Measurements from ENCODE around the gene MEGF6.
A peak's percentile ranks its signal among the peaks of the same experiment; 100 is the strongest.

Gene MEGF6

GRCh38 chr1:3542676-3543075 is 68.6 kb downstream of the MEGF6 start:
- Mint-ChIP-seq H3K4me3 (no peak overlapping the region), H3K27ac (no peak overlapping the region), H3K4me1 (no peaks in the 10 kb centered on the region)

GRCh38 chr1:3541936-3542335 is 69.4 kb downstream of the MEGF6 start:
- no peaks in the 10 kb centered on the region for H3K4me1 Mint-ChIP-seq
- H3K27me3 Mint-ChIP-seq, result no peaks in the 10 kb centered on the region
- H3K27ac Mint-ChIP-seq, result no peak overlapping the region
- no peaks in the 10 kb centered on the region for H3K9me3 Mint-ChIP-seq
- H3K4me3 Mint-ChIP-seq, result no peak overlapping the region
- H3K36me3 Mint-ChIP-seq, result no peaks in the 10 kb centered on the region

More at GRCh38 chr1:3542676-3543075, 68.6 kb downstream of the MEGF6 start:
- no peaks in the 10 kb centered on the region for H3K9me3 Mint-ChIP-seq
- H3K27me3 Mint-ChIP-seq, result no peaks in the 10 kb centered on the region
- no peaks in the 10 kb centered on the region for H3K36me3 Mint-ChIP-seq

GRCh38 chr1:3541465-3541864 is 69.8 kb downstream of the MEGF6 start:
- no peak overlapping the region for H3K4me3 Mint-ChIP-seq
- no peaks in the 10 kb centered on the region for H3K36me3 Mint-ChIP-seq
- no peaks in the 10 kb centered on the region for H3K27me3 Mint-ChIP-seq
- no peak overlapping the region for H3K27ac Mint-ChIP-seq
- H3K4me1 Mint-ChIP-seq, result no peaks in the 10 kb centered on the region
- no peaks in the 10 kb centered on the region for H3K9me3 Mint-ChIP-seq

- H3K36me3 Mint-ChIP-seq, result no peaks in the 10 kb centered on the region
- H3K27ac Mint-ChIP-seq, result no peak overlapping the region
- no peak overlapping the region for H3K4me3 Mint-ChIP-seq
- H3K4me1 Mint-ChIP-seq, result no peaks in the 10 kb centered on the region
- H3K9me3 Mint-ChIP-seq, result no peaks in the 10 kb centered on the region
- no peaks in the 10 kb centered on the region for H3K27me3 Mint-ChIP-seq
These were observed 70.4 kb downstream of the MEGF6 start for GRCh38 chr1:3540876-3541275.

GRCh38 chr1:3539707-3540425 is 71.4 kb downstream of the MEGF6 start:
- H3K4me1 Mint-ChIP-seq, result no peaks in the 10 kb centered on the region
- no peak overlapping the region for H3K27ac Mint-ChIP-seq
- no peaks in the 10 kb centered on the region for H3K36me3 Mint-ChIP-seq
- no peak overlapping the region for H3K4me3 Mint-ChIP-seq
- H3K27me3 Mint-ChIP-seq, result no peaks in the 10 kb centered on the region
- H3K9me3 Mint-ChIP-seq, result no peaks in the 10 kb centered on the region

GRCh38 chr1:3537359-3537758 is 73.9 kb downstream of the MEGF6 start:
- Mint-ChIP-seq H3K4me1 (no peaks in the 10 kb centered on the region), H3K36me3 (no peaks in the 10 kb centered on the region), H3K9me3 (no peaks in the 10 kb centered on the region), H3K27ac (no peak overlapping the region), H3K4me3 (no peak overlapping the region), H3K27me3 (no peaks in the 10 kb centered on the region)

GRCh38 chr1:3536420-3537195 is 74.7 kb downstream of the MEGF6 start:
- Mint-ChIP-seq H3K27me3 (no peaks in the 10 kb centered on the region), H3K36me3 (no peaks in the 10 kb centered on the region), H3K4me1 (peaks cover under 1% of the 10 kb centered on the region), H3K27ac (no peak overlapping the region), H3K9me3 (no peaks in the 10 kb centered on the region), H3K4me3 (no peak overlapping the region)

GRCh38 chr1:3535732-3536131 is 75.6 kb downstream of the MEGF6 start:
- H3K36me3 Mint-ChIP-seq, result no peaks in the 10 kb centered on the region
- no peak overlapping the region for H3K4me3 Mint-ChIP-seq
- no peaks in the 10 kb centered on the region for H3K9me3 Mint-ChIP-seq
- no peak overlapping the region for H3K27ac Mint-ChIP-seq
- H3K27me3 Mint-ChIP-seq, result no peaks in the 10 kb centered on the region
- H3K4me1 Mint-ChIP-seq, result peaks cover 4% of the 10 kb centered on the region

GRCh38 chr1:3534803-3535637 is 76.3 kb downstream of the MEGF6 start:
- Mint-ChIP-seq H3K9me3 (no peaks in the 10 kb centered on the region), H3K27ac (no peak overlapping the region), H3K4me3 (no peak overlapping the region), H3K36me3 (no peaks in the 10 kb centered on the region), H3K27me3 (no peaks in the 10 kb centered on the region), H3K4me1 (peaks cover 8% of the 10 kb centered on the region)

- Mint-ChIP-seq H3K4me3 (no peak overlapping the region), H3K36me3 (no peaks in the 10 kb centered on the region), H3K27me3 (no peaks in the 10 kb centered on the region), H3K9me3 (no peaks in the 10 kb centered on the region), H3K27ac (no peak overlapping the region), H3K4me1 (peaks cover 16% of the 10 kb centered on the region)
These were observed 78.0 kb downstream of the MEGF6 start for GRCh38 chr1:3533067-3534048.

- no peaks in the 10 kb centered on the region for H3K27me3 Mint-ChIP-seq
- H3K9me3 Mint-ChIP-seq, result no peaks in the 10 kb centered on the region
- peaks cover 18% of the 10 kb centered on the region for H3K4me1 Mint-ChIP-seq
- no peak overlapping the region for H3K27ac Mint-ChIP-seq
- H3K36me3 Mint-ChIP-seq, result no peaks in the 10 kb centered on the region
- H3K4me3 Mint-ChIP-seq, result peak overlapping the region; percentile 15
These were observed 79.4 kb downstream of the MEGF6 start for GRCh38 chr1:3531928-3532327.

GRCh38 chr1:3530926-3531818 is 80.1 kb downstream of the MEGF6 start:
- H3K27ac Mint-ChIP-seq, result no peak overlapping the region
- H3K9me3 Mint-ChIP-seq, result no peaks in the 10 kb centered on the region

GRCh38 chr1:3530086-3530925 is 81.0 kb downstream of the MEGF6 start:
- H3K27ac Mint-ChIP-seq, result no peak overlapping the region
- H3K27me3 Mint-ChIP-seq, result no peaks in the 10 kb centered on the region
- H3K36me3 Mint-ChIP-seq, result no peaks in the 10 kb centered on the region
- H3K9me3 Mint-ChIP-seq, result no peaks in the 10 kb centered on the region
- peaks cover 18% of the 10 kb centered on the region for H3K4me1 Mint-ChIP-seq
- H3K4me3 Mint-ChIP-seq, result peak overlapping the region; percentile 76

More at GRCh38 chr1:3530926-3531818, 80.1 kb downstream of the MEGF6 start:
- H3K27me3 Mint-ChIP-seq, result no peaks in the 10 kb centered on the region
- H3K4me3 Mint-ChIP-seq, result peak overlapping the region; percentile 76
- H3K36me3 Mint-ChIP-seq, result no peaks in the 10 kb centered on the region
- H3K4me1 Mint-ChIP-seq, result peaks cover 18% of the 10 kb centered on the region
